NCI-H82 (cell line): ENCODE data around the gene PDE8B.

Experiments
- DNase-seq: peaks from one replicate; lab custom pipeline; 2025; lab: John Stamatoyannopoulos, UW

The PDE8B gene

DNA sequence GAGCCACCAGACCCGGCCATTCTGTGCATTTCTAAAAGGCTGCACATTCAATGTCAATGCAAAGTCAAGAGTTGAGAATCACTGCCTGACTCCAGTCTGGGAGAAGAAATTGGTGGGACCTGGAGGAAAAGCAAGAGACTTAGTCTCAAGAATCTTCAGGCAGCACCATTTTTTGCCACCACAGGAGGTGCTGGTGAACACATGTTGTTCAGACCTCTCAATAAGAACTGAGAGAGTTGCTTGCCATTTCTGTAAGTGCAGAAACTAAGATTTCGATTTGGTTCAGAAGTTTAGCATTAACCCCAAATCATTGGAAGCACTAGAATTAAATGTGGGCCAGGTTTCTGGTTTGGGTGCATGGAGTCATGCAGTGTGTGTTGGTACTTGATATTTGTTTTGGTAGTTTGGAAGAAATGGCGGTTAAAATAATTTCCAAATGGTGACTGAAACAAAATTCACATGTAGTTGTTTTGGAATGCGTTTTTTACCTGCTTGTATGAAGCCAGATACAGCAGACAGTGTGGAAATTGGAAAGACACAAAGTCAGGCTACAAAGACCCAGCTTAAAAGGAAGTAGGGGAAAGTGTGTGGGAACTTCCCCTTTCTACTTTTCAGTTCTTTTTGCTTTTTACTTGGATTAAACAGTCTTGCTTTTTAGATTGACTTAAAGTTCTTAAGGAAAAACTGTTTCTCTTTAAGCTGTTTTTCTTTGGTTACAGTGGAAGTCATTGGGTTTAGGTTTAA is 20.4 kb downstream of the PDE8B start:
- peak; percentile 14 for DNase-seq

DNA sequence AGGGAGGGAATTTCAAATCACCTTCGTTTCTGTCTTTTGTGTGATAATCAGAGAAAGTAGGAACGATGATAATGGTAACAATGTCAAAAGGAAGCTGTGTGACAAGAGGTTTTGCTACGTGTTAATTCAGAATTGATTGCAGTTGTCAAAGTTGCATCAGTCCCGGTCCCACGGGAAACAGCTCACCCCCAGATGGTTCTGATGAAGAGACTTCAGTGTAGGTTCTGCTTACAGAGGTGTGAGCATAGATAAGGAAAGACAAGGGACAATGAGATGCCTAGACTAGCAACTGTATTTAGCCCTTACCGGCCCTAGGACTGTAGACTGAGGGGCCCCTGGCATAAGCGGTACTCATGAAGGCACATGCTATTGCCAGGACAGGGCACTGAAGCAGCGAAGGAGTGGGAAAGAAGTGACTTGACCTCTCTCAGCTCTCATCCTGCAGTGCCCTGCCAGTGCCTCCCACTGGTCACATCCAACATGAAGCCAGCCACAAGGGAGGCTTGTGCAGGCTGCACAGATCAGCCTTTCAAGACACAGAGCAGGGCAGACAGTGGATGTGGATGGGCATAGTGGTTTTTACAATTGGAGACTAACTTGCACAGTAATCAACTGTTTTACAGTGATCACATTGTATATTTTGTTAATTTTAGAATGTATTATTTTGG is 21.1 kb downstream of the PDE8B start:
- DNase-seq, result no peak

GRCh38 chr5:77232574-77233358 is 22.3 kb downstream of the PDE8B start:
- no peak for DNase-seq

- no peak for DNase-seq
Measured at GRCh38 chr5:77235846-77236721, 25.6 kb downstream of the PDE8B start.

- DNase-seq, result no peak
Measured at GRCh38 chr5:77239126-77239741, 28.8 kb downstream of the PDE8B start.

GRCh38 chr5:77241444-77241843 is 31.0 kb downstream of the PDE8B start:
- DNase-seq, result no peak

DNA sequence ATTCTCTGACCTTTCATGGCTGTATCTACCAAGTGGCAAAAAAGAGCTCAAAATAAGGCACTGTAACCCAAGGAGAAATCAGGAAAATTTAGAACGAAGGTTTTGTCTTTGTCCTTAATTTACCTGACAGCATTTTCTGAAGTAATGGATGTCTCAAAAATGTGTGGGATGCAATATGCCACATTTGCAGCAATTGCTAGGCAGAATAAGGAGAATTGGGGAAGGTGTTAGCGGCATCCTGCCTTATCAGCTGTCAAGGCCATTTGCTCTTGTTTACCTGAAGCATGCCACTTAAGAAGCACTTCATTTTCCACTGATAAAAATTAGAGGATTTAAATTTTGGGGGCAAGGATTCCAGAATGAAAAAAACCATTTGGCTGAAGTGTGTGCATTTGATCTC is 39.0 kb downstream of the PDE8B start:
- no peak for DNase-seq

GRCh38 chr5:77250021-77250420 is 39.5 kb downstream of the PDE8B start:
- no peak for DNase-seq

- DNase-seq, result no peak
Measured at GRCh38 chr5:77251921-77252320, 41.4 kb downstream of the PDE8B start.

- no peak for DNase-seq
Measured at GRCh38 chr5:77255617-77256016, 45.1 kb downstream of the PDE8B start.

- no peak for DNase-seq
Measured at GRCh38 chr5:77256406-77256805, 45.9 kb downstream of the PDE8B start.

DNA sequence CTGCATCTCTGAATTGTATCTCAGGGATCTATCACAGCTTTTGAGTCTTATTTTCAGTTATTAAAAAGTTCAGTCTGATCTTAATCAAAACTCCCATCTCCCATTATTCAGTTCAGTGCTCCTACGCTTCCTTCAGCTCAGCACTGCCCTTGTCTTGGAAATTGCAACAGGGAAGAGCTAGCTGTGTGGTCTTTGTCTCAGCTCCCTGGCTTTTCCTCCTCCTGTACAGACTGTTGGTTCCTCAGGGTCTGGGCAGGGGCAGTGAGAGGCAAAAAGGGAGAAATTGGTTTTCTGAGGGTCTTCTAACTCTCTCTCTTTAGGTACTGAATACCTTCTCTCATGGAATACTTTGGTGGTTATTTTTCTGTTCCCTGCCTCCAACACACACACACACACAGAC is 48.2 kb downstream of the PDE8B start:
- DNase-seq, result no peak

- DNase-seq, result no peak
Measured at GRCh38 chr5:77259476-77259875, 49.0 kb downstream of the PDE8B start.

GRCh38 chr5:77262697-77263096 is 52.2 kb downstream of the PDE8B start:
- no peak for DNase-seq

GRCh38 chr5:77266291-77266690 is 55.8 kb downstream of the PDE8B start:
- DNase-seq, result no peak

DNA sequence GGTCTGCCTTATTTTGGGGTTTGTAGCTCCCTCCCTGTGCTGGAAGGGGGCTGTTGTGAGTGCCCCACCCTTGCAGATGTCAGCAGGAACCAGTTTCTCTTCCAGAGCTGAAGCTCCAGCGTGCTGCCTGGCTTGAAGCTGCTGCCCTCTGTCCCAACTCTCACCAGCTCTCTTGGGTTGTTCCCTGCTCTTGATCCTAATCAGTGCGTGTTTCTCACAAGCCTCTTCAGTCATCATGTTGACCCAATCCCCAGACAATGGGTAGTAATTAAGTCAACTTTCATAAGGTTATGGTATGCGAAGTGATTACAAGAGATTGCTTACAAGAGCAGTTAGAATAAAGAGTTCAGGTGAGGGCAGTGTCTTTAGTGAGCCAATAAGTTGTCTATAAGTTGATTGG is 57.0 kb downstream of the PDE8B start:
- DNase-seq, result no peak

GRCh38 chr5:77272206-77272605 is 61.7 kb downstream of the PDE8B start:
- no peak for DNase-seq

GRCh38 chr5:77277759-77278158 is 67.3 kb downstream of the PDE8B start:
- no peak for DNase-seq

DNA sequence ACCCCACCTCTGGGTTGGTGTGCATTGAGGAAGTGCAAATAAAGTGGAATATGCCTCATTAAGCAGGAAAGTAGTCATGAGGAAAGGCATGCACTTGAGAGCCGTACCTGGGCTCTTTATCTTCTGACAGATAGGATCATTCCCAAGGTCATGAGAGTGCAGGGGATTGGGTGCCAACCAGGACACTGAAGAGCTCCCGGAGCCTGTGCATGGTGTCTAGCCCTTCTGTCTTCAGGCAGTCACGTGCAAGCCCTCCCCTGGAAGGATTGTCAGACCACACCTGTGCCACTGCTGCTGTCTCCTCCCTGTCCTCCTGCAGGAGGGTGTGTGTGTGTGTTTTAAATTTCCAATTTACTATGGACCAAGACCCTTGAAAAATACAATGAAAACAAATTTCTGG is 69.6 kb downstream of the PDE8B start:
- no peak for DNase-seq

DNA sequence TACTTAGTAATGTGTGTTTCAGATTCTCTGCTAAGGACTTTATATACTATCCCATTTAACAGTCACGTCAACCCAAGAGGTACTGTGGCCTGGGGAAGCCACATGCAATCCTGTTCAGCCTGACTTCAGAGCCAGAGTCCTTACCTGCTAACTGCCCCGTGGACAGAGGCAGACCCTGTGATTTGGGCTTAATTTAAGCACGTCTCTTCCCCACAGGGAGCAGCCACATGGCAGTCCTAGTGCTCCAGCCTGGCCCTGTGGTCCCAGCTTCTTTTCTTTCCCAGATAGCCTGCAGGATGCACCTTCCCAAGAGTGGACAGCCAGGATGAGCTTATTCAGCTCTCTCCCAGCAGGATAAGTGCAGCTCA is 71.5 kb downstream of the PDE8B start:
- DNase-seq, result no peak

DNA sequence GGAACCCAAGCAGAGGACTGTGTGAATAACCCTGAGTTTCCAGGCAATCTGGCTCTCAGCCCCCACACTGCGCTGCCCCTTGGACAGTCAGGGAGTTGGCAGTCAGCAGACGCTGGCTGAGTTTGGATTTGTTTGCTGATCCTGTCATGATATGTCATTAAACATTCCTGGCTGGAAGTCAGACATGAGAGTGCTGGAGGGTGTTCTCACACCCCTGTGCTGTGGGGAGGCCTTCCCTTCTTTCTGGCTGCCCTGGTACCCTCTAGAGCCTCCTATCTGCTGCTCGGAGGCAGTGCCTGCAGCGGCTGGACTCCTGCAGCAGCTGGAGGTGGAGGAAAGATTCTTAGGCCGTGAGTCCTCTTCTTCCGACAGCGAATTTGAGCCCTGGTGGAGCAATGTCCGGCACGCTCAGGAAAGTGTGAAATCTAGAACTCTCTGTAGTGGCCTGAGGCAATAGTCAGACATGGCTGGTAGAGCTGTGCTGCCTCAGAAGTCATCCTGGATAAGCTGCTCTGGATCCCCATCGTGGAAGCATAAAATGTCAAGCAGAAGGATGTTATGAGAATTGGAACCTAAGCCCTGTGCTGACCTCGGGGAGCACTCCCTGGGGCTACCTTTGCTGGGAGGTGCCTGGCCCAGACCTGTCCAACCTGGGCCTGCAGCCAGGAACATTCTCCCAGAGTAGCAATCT is 72.0 kb downstream of the PDE8B start:
- DNase-seq, result no peak
